Mesenchymal stem cell (in vitro differentiated cells and primary cell): ENCODE measurements around the gene HTRA2.
A peak's percentile ranks its signal among the peaks of the same experiment; 100 is the strongest.

ENCODE experiments used
- DNase-seq: peaks from one replicate; pipeline ENCODE4 v3.0.0-alpha.2; 2013
- H2AFZ ChIP-seq: one replicate; pipeline ENCODE4 v1.6.1; 2013; ENCODE audit warnings: low read depth, mild to moderate bottlenecking, control low read depth, inconsistent platforms, low read length, moderate library complexity
- H2AK5ac ChIP-seq: 2 replicates; pipeline ENCODE4 v1.6.1; 2013; ENCODE audit warnings: low read length, moderate library complexity, mild to moderate bottlenecking, inconsistent platforms; ENCODE audit not compliant: severe bottlenecking
- H2BK120ac ChIP-seq: one replicate; pipeline ENCODE4 v1.6.1; 2013; ENCODE audit warnings: low read depth, mild to moderate bottlenecking, inconsistent platforms, low read length, moderate library complexity
- H2BK12ac ChIP-seq, 2 experiments: one replicate each; pipeline ENCODE4 v1.6.1; 2013; ENCODE audit warnings: inconsistent platforms in 2 of 2, low read length in 2 of 2, mild to moderate bottlenecking in 2 of 2, moderate library complexity in 2 of 2, control low read depth in 1 of 2
- H2BK15ac ChIP-seq: one replicate; pipeline ENCODE4 v1.6.1; 2013; ENCODE audit warnings: mild to moderate bottlenecking, low read depth, inconsistent platforms; ENCODE audit not compliant: poor library complexity, severe bottlenecking
- H2BK5ac ChIP-seq: 2 replicates; pipeline ENCODE4 v1.6.1; 2013; ENCODE audit warnings: low read depth, mild to moderate bottlenecking, low read length, control low read depth, inconsistent platforms; ENCODE audit not compliant: poor library complexity, severe bottlenecking
- H3K14ac ChIP-seq, 2 experiments: one replicate each; pipeline ENCODE4 v1.6.1; 2013; ENCODE audit warnings: inconsistent platforms in 2 of 2, low read length in 2 of 2, control low read depth in 1 of 2, mild to moderate bottlenecking in 1 of 2, moderate library complexity in 1 of 2
- H3K18ac ChIP-seq, 2 experiments: one replicate each; pipeline ENCODE4 v1.6.1; 2013; ENCODE audit warnings: inconsistent platforms in 2 of 2, low read length in 2 of 2, control low read depth in 1 of 2, low read depth in 1 of 2, mild to moderate bottlenecking in 1 of 2
- H3K23ac ChIP-seq, 2 experiments: one replicate each; pipeline ENCODE4 v1.6.1; 2013; ENCODE audit warnings: inconsistent platforms in 2 of 2, low read length in 2 of 2, mild to moderate bottlenecking in 2 of 2, moderate library complexity in 2 of 2, control low read depth in 1 of 2
- H3K27ac ChIP-seq: 2 replicates; pipeline ENCODE4 v1.5.1; 2013; ENCODE audit warnings: mild to moderate bottlenecking, moderate library complexity, low read length, control low read depth, inconsistent platforms; ENCODE audit not compliant: poor library complexity, severe bottlenecking
- H3K27me3 ChIP-seq, 2 experiments: 2 replicates each; pipeline versions ENCODE4 v1.6.1 to v1.7.0; 2013; ENCODE audit warnings: low read length in 2 of 2, mild to moderate bottlenecking in 2 of 2, moderate library complexity in 2 of 2, control low read depth in 1 of 2, inconsistent platforms in 1 of 2; ENCODE audit not compliant: control insufficient read depth in 1 of 2, insufficient read depth in 1 of 2
- H3K36me3 ChIP-seq, 2 experiments: 2 replicates each; pipeline versions ENCODE4 v1.6.1 to v1.7.0; 2013; ENCODE audit warnings: low read length in 2 of 2, control low read depth in 1 of 2, inconsistent platforms in 1 of 2, low read depth in 1 of 2, mild to moderate bottlenecking in 1 of 2; ENCODE audit not compliant: insufficient read depth in 2 of 2, control insufficient read depth in 1 of 2
- H3K4ac ChIP-seq, 2 experiments: one replicate each; pipeline ENCODE4 v1.6.1; 2013; ENCODE audit warnings: inconsistent platforms in 2 of 2, low read length in 2 of 2, mild to moderate bottlenecking in 2 of 2, moderate library complexity in 2 of 2, control low read depth in 1 of 2, low read depth in 1 of 2
- H3K4me1 ChIP-seq: 2 replicates; pipeline ENCODE4 v1.6.1; 2013; ENCODE audit warnings: low read depth, low read length, control low read depth; ENCODE audit not compliant: control insufficient read depth, insufficient read depth
- H3K4me2 ChIP-seq: 2 replicates; pipeline ENCODE4 v1.6.1; 2013; ENCODE audit warnings: low read length, mild to moderate bottlenecking, inconsistent platforms; ENCODE audit not compliant: poor library complexity, severe bottlenecking
- H3K4me3 ChIP-seq, 2 experiments: 2 replicates each; pipeline versions ENCODE4 v1.5.1 to v1.7.0; 2013; ENCODE audit warnings: low read length in 2 of 2, mild to moderate bottlenecking in 2 of 2, control low read depth in 1 of 2, low read depth in 1 of 2; ENCODE audit not compliant: insufficient read depth in 1 of 2
- H3K79me1 ChIP-seq: replicated peaks from 2 replicates; pipeline ENCODE4 v1.6.1; 2013; ENCODE audit warnings: mild to moderate bottlenecking, control low read depth, low read length, inconsistent platforms; ENCODE audit not compliant: poor library complexity, severe bottlenecking
- H3K9ac ChIP-seq: 2 replicates; pipeline ENCODE4 v1.7.0; 2013; ENCODE audit warnings: mild to moderate bottlenecking, low read length, moderate library complexity
- H3K9me3 ChIP-seq: 2 replicates; pipeline ENCODE4 v1.7.0; 2013; ENCODE audit warnings: mild to moderate bottlenecking, low read length; ENCODE audit not compliant: control insufficient read depth
- H4K8ac ChIP-seq: one replicate; pipeline ENCODE4 v1.6.1; 2013; ENCODE audit warnings: inconsistent platforms, mild to moderate bottlenecking, low read length, moderate library complexity
- H4K91ac ChIP-seq: one replicate; pipeline ENCODE4 v1.6.1; 2013; ENCODE audit warnings: mild to moderate bottlenecking, low read length, inconsistent platforms
- WGBS: methylation state at CpG from one replicate; pipeline ENCODE4 v1.1.7; 2013; ENCODE audit warnings: mixed read lengths; 5-methylcytosine and 5-hydroxymethylcytosine counted together

HTRA2 gene

GRCh38 chr2:74514368-74515270 is 15.1 kb upstream of the HTRA2 start, which contains the start of gene TLX2:
Gene TLX2, plus strand, starts transcription at chr2:74514450. Its CDS starts 357 bp downstream, at chr2:74514807.
- Histone ChIP-seq H3K4me2 (no peak within 1 kb of the TSS), H2BK5ac (no peak within 1 kb of the TSS), H2BK15ac (no peak within 1 kb of the TSS), H3K4ac (no peak within 1 kb of the TSS), H2BK12ac (peak within 1 kb of the TSS in 1 of 2 experiments; percentile 34), H2AK5ac (no peak within 1 kb of the TSS), H2BK120ac (no peak within 1 kb of the TSS), H4K8ac (no peak within 1 kb of the TSS), H3K27ac (no peak within 1 kb of the TSS), H4K91ac (peak within 1 kb of the TSS; percentile 20), H2AFZ (no peak within 1 kb of the TSS), H3K79me1 (no peaks in the 10 kb centered on the region), H3K4me1 (peaks cover 18% of the 10 kb centered on the region), H3K14ac (no peak within 1 kb of the TSS), H3K9ac (no peak within 1 kb of the TSS), H3K27me3 (peaks cover 92 to 98% of the 10 kb centered on the region in 2 experiments), H3K4me3 (no peak within 1 kb of the TSS), H3K9me3 (no peaks in the 10 kb centered on the region), H3K36me3 (peaks cover 0 to 3% of the 10 kb centered on the region in 2 experiments), H3K23ac (peak within 1 kb of the TSS in 1 of 2 experiments; percentile 87), H3K18ac (no peak within 1 kb of the TSS)
- DNase-seq: no peak
- WGBS: 5% methylated on average over 71 of the region's 82 CpGs

- DNase-seq: no peak
- no peak overlapping the region for H3K27ac ChIP-seq
- H4K8ac ChIP-seq: no peak overlapping the region
- peak overlapping the region in 1 of 2 experiments; percentile 87 for H3K23ac ChIP-seq
- no peak overlapping the region for H2BK12ac ChIP-seq
- no peak overlapping the region for H2AK5ac ChIP-seq
- no peak overlapping the region for H2BK15ac ChIP-seq
- H3K18ac ChIP-seq: no peak overlapping the region
- peaks cover 18% of the 10 kb centered on the region for H3K4me1 ChIP-seq
- no peak overlapping the region for H2BK120ac ChIP-seq
- no peak overlapping the region for H3K4ac ChIP-seq
- peak overlapping the region; percentile 76 for H2AFZ ChIP-seq
- no peak overlapping the region for H3K14ac ChIP-seq
- no peak overlapping the region for H3K9ac ChIP-seq
- H3K27me3 ChIP-seq: peaks cover 97 to 99% of the 10 kb centered on the region in 2 experiments
- peak overlapping the region in 1 of 2 experiments; percentile 26 for H3K4me3 ChIP-seq
- no peak overlapping the region for H2BK5ac ChIP-seq
- no peaks in the 10 kb centered on the region for H3K9me3 ChIP-seq
- no peaks in the 10 kb centered on the region for H3K79me1 ChIP-seq
- WGBS: 2% methylated on average over 50 of the region's 60 CpGs
- no peak overlapping the region for H4K91ac ChIP-seq
- H3K36me3 ChIP-seq: peaks cover 0 to 3% of the 10 kb centered on the region in 2 experiments
- no peak overlapping the region for H3K4me2 ChIP-seq
Measured at GRCh38 chr2:74515271-74515980, 14.3 kb upstream of the HTRA2 start.

GRCh38 chr2:74515981-74516633 is 13.6 kb upstream of the HTRA2 start:
- H2BK12ac ChIP-seq: no peak overlapping the region
- H3K27ac ChIP-seq: no peak overlapping the region
- 15% methylated on average over 57 of the region's 72 CpGs for WGBS
- H2BK15ac ChIP-seq: no peak overlapping the region
- H3K4ac ChIP-seq: no peak overlapping the region
- H3K4me3 ChIP-seq: no peak overlapping the region
- H3K9ac ChIP-seq: no peak overlapping the region
- H3K23ac ChIP-seq: peak overlapping the region in 1 of 2 experiments; percentile 80
- H3K9me3 ChIP-seq: no peaks in the 10 kb centered on the region
- H3K79me1 ChIP-seq: no peaks in the 10 kb centered on the region
- H2BK5ac ChIP-seq: no peak overlapping the region
- H3K4me2 ChIP-seq: no peak overlapping the region
- peak overlapping the region; percentile 76 for H2AFZ ChIP-seq
- peaks cover 18% of the 10 kb centered on the region for H3K4me1 ChIP-seq
- DNase-seq: no peak
- no peak overlapping the region for H4K91ac ChIP-seq
- no peak overlapping the region for H4K8ac ChIP-seq
- H3K36me3 ChIP-seq: peaks cover 0 to 3% of the 10 kb centered on the region in 2 experiments
- H3K18ac ChIP-seq: peak overlapping the region in 1 of 2 experiments; percentile 42
- no peak overlapping the region for H2AK5ac ChIP-seq
- H3K27me3 ChIP-seq: peaks cover 96 to 97% of the 10 kb centered on the region in 2 experiments
- H3K14ac ChIP-seq: no peak overlapping the region
- H2BK120ac ChIP-seq: no peak overlapping the region
